GM18511 (cell line): ENCODE data around the gene CTRB1.
"Not testable (repeated sequence)": the region's sequence is repeated elsewhere in the genome, so short reads cannot be mapped to it uniquely, and the experiment has no call there.

Experiments
- ATAC-seq: cut with Tn5 transposase; IDR thresholded peaks from one replicate; pipeline ENCODE4 v1.9.1; 2021; ENCODE audit warnings: mild to moderate bottlenecking, moderate library complexity; ENCODE audit not compliant: unreplicated experiment

The CTRB1 gene

GRCh38 chr16:75203667-75204409 lies 14.9 kb upstream of the CTRB1 start:
- no peak for ATAC-seq

- ATAC-seq, result no peak
Observed at GRCh38 chr16:75204410-75204758, 14.4 kb upstream of the CTRB1 start.

- ATAC-seq, result not testable (repeated sequence)
Observed at GRCh38 chr16:75204905-75205304, 13.9 kb upstream of the CTRB1 start.

GRCh38 chr16:75205438-75205837 lies 13.3 kb upstream of the CTRB1 start:
- not testable (repeated sequence) for ATAC-seq

GRCh38 chr16:75205961-75206748 lies 12.6 kb upstream of the CTRB1 start:
- ATAC-seq, result peak; percentile 50

- ATAC-seq, result peak; percentile 72
Observed at GRCh38 chr16:75206749-75207451, 11.9 kb upstream of the CTRB1 start, which contains the start of gene CTRB2. Gene CTRB2 (minus strand): TSS chr16:75207161. CDS start chr16:75207141, 20 bp downstream.

GRCh38 chr16:75207831-75208230 lies 11.0 kb upstream of the CTRB1 start:
- ATAC-seq, result no peak

- ATAC-seq, result no peak
Observed at GRCh38 chr16:75208242-75208825, 10.5 kb upstream of the CTRB1 start.

- ATAC-seq, result no peak
Observed at GRCh38 chr16:75208861-75209505, 9.8 kb upstream of the CTRB1 start.

GRCh38 chr16:75209514-75209913 lies 9.3 kb upstream of the CTRB1 start:
- ATAC-seq, result not testable (repeated sequence)

- no peak for ATAC-seq
Observed at GRCh38 chr16:75209944-75210343, 8.8 kb upstream of the CTRB1 start.

GRCh38 chr16:75211286-75211685 lies 7.5 kb upstream of the CTRB1 start:
- not testable (repeated sequence) for ATAC-seq

- no peak for ATAC-seq
Observed at GRCh38 chr16:75216127-75216526, 2.7 kb upstream of the CTRB1 start.

- no peak for ATAC-seq
Observed at GRCh38 chr16:75216576-75216975, 2.2 kb upstream of the CTRB1 start.

GRCh38 chr16:75217389-75217851 lies 1.4 kb upstream of the CTRB1 start:
- no peak for ATAC-seq

GRCh38 chr16:75219088-75219487 lies 300 bp downstream of the CTRB1 start:
- ATAC-seq, result no peak

GRCh38 chr16:75219838-75220237 lies 1.1 kb downstream of the CTRB1 start:
- no peak for ATAC-seq

GRCh38 chr16:75222271-75222783 lies 3.5 kb downstream of the CTRB1 start:
- ATAC-seq, result no peak

GRCh38 chr16:75223129-75223528 lies 4.3 kb downstream of the CTRB1 start:
- not testable (repeated sequence) for ATAC-seq
